Endothelial cell of umbilical vein (primary cell): ENCODE results near the gene NR1D1. TPM values are rescaled to one million over a fixed set of nuclear protein-coding genes. Genes with fewer than 3 reads are reported as not detected.

Source experiments
- BruUV-seq: library from RNA; stranded (reverse); fragments of 400-500 nt; replicated peaks from 2 replicates; lab custom pipeline; 2021; lab: Mats Ljungman, UMichigan
- CTCF ChIA-PET: fragments of 300-600, 350-600 bp; sonication (Branson Sonifier 250); formaldehyde crosslinking; loops from one replicate; lab custom pipeline; 2021; ENCODE audit warnings: antibody characterized with exemption, inconsistent platforms; lab: Charles Lee
- POLR2A ChIA-PET: fragments of 300-600, 350-600 bp; sonication (Branson Sonifier 250); formaldehyde crosslinking; loops from one replicate; lab custom pipeline; 2021; ENCODE audit warnings: antibody characterized with exemption, inconsistent platforms; lab: Charles Lee
- DNase-seq: peaks from one replicate; pipeline ENCODE4 v3.0.0-alpha.2; 2011; ENCODE audit warnings: low read depth, low spot score
- FAIRE-seq: peaks from 2 replicates; lab custom pipeline; 2011; peaks lifted over from hg19 to GRCh38; lab: Jason Lieb, UNC
- H2AFZ ChIP-seq: 2 replicates; pipeline ENCODE4 v1.6.0; 2012; ENCODE audit warnings: low read depth, low read length, control low read depth, inconsistent platforms
- H3K27ac ChIP-seq: 2 replicates; pipeline ENCODE4 v1.5.1; 2011; ENCODE audit warnings: low read depth, mild to moderate bottlenecking, control low read depth, low read length, moderate library complexity; ENCODE audit not compliant: insufficient read depth
- H3K27me3 ChIP-seq, 2 experiments: 2 replicates each; pipeline versions ENCODE4 v1.6.0 to v1.6.1; 2011; ENCODE audit warnings: low read length in 2 of 2, mixed read lengths in 1 of 2; ENCODE audit not compliant: control insufficient read depth in 2 of 2, insufficient read depth in 2 of 2
- H3K36me3 ChIP-seq, 2 experiments: 2 replicates in 1 of 2; 3 replicates in 1 of 2; pipeline ENCODE4 v1.5.1; 2011; ENCODE audit warnings: low read length in 2 of 2, mild to moderate bottlenecking in 1 of 2, moderate library complexity in 1 of 2; ENCODE audit not compliant: control insufficient read depth in 2 of 2, insufficient read depth in 2 of 2; ENCODE audit errors: extremely low read depth in 1 of 2
- H3K4me1 ChIP-seq: 3 replicates; pipeline ENCODE4 v1.5.1; 2011; ENCODE audit warnings: mild to moderate bottlenecking, low read length; ENCODE audit not compliant: control insufficient read depth, insufficient read depth; ENCODE audit errors: extremely low read depth
- H3K4me2 ChIP-seq: 2 replicates; pipeline ENCODE4 v1.6.1; 2011; ENCODE audit warnings: low read length, control low read depth, mixed read lengths; ENCODE audit not compliant: insufficient read depth
- H3K4me3 ChIP-seq, 3 experiments: fragments of 200-600 bp in 1 of 3; sonication (generic), shearing (Covaris generic) in 1 of 3; replicated peaks in 1 of 3; 2 replicates each; pipeline ENCODE4 v1.5.1; 2011 to 2016; ENCODE audit warnings: control low read depth in 3 of 3, low read length in 3 of 3, mild to moderate bottlenecking in 2 of 3, inconsistent platforms in 1 of 3, low read depth in 1 of 3, moderate library complexity in 1 of 3; ENCODE audit not compliant: insufficient read depth in 1 of 3
- H3K79me2 ChIP-seq: 2 replicates; pipeline ENCODE4 v1.6.0; 2012; ENCODE audit warnings: low read length, inconsistent platforms; ENCODE audit not compliant: control insufficient read depth, insufficient read depth
- H3K9ac ChIP-seq: replicated peaks from 2 replicates; pipeline ENCODE3; 2011; ENCODE audit warnings: low read length, control low read depth; ENCODE audit not compliant: insufficient read depth; ENCODE audit errors: extremely low read depth
- H3K9me1 ChIP-seq: replicated peaks from 3 replicates; pipeline ENCODE4 v1.6.0; 2011; ENCODE audit warnings: mild to moderate bottlenecking, low read length; ENCODE audit not compliant: control insufficient read depth, insufficient read depth; ENCODE audit errors: extremely low read depth
- H3K9me3 ChIP-seq: replicated peaks from 2 replicates; pipeline ENCODE4 v1.5.1; 2012; ENCODE audit warnings: low read length, inconsistent platforms; ENCODE audit not compliant: control insufficient read depth, insufficient read depth
- H4K20me1 ChIP-seq: replicated peaks from 2 replicates; pipeline ENCODE3; 2011; ENCODE audit warnings: mild to moderate bottlenecking, low read length; ENCODE audit not compliant: control insufficient read depth, insufficient read depth; ENCODE audit errors: extremely low read depth
- CTCF ChIP-seq, 2 donors: IDR thresholded peaks; 1 replicate in 1 of 2; 2 replicates in 1 of 2; pipeline ENCODE4 v1.5.1; 2011; ENCODE audit warnings: low read length in 2 of 2, mild to moderate bottlenecking in 2 of 2, moderate library complexity in 2 of 2, control low read depth in 1 of 2, inconsistent platforms in 1 of 2, low read depth in 1 of 2; ENCODE audit not compliant: insufficient read depth in 1 of 2; ENCODE audit errors: extremely low read depth in 1 of 2
- EZH2 ChIP-seq: IDR thresholded peaks from 2 replicates; pipeline ENCODE4 v1.6.1; 2012; ENCODE audit warnings: borderline replicate concordance, low read depth, mild to moderate bottlenecking, moderate library complexity, low read length, inconsistent platforms; ENCODE audit not compliant: severe bottlenecking
- FOS ChIP-seq: IDR thresholded peaks from 2 replicates; pipeline ENCODE4 v1.6.1; 2011; ENCODE audit warnings: mild to moderate bottlenecking, low read length, moderate library complexity, borderline replicate concordance; ENCODE audit not compliant: insufficient read depth
- GATA2 ChIP-seq: IDR thresholded peaks from 2 replicates; pipeline ENCODE4 v1.7.0; 2011; ENCODE audit warnings: low read depth, mild to moderate bottlenecking, moderate library complexity, mixed read lengths, low read length; ENCODE audit not compliant: insufficient read length, insufficient read depth
- JUN ChIP-seq: IDR thresholded peaks from 2 replicates; pipeline ENCODE4 v1.6.1; 2011; ENCODE audit warnings: borderline replicate concordance, low read depth; ENCODE audit not compliant: insufficient read length, insufficient read depth
- MAX ChIP-seq: IDR thresholded peaks from 2 replicates; pipeline ENCODE4 v1.6.1; 2011; ENCODE audit not compliant: insufficient read depth, insufficient read length
- MYC ChIP-seq: IDR thresholded peaks from one replicate; pipeline ENCODE4 v1.6.1; 2011; ENCODE audit warnings: mild to moderate bottlenecking, low read depth, low read length
- POLR2A ChIP-seq: IDR thresholded peaks from 2 replicates; pipeline ENCODE4 v1.6.1; 2012; ENCODE audit warnings: low read depth, mild to moderate bottlenecking, control low read depth, low read length
- POLR2AphosphoS5 ChIP-seq: IDR thresholded peaks from 2 replicates; pipeline ENCODE4 v1.6.1; 2012; ENCODE audit warnings: low read depth, mild to moderate bottlenecking, control low read depth, low read length, moderate library complexity; ENCODE audit not compliant: insufficient read depth
- dilution Hi-C: fragments of 300-500 bp; cut with MboI; formaldehyde crosslinking; loops from one replicate; pipeline ENCODE4 v1.15.0; 2019; ENCODE audit warnings: low sequenced_read_pairs; ENCODE audit not compliant: extremely low pct_ligation_motif_present
- intact Hi-C: fragments of 100-400 bp; cut with micrococcal nuclease; formaldehyde crosslinking; loops from one replicate; pipeline ENCODE4 v1.10.0; 2022
- polyA plus RNA-seq, 4 experiments: library from polyadenylated mRNA; depleted of rRNA in 3 of 4; stranded (reverse) in 3 of 4; unstranded in 1 of 4; fragments of >200 nt; gene quantifications; 2 replicates each; pipeline versions ENCODE4 v1.2.1 to v1.2.3, GENCODE V29; 2011 to 2012; ENCODE audit warnings: missing spikeins in 1 of 4
- total RNA-seq: library from RNA; stranded (reverse); gene quantifications from 2 replicates; pipeline ENCODE4 v1.2.3, GENCODE V29; 2021

The NR1D1 gene
- total and polyA plus RNA-seq, 2 donors (not counting 3 experiments of a cell fraction or from before 2014, with no cell fraction given) = 2.5 to 5.2 TPM

GRCh38 chr17:40087049-40087794 is 13.2 kb downstream of the NR1D1 start:
- TSS peak; percentile 5 for BruUV-seq
- no peak for FAIRE-seq

More at GRCh38 chr17:40087049-40087794, 13.2 kb downstream of the NR1D1 start:
- H3K4me3 ChIP-seq = no peak overlapping the region
- no peaks in the 10 kb centered on the region for H4K20me1 ChIP-seq
- no peak overlapping the region for H2AFZ ChIP-seq
- ChIA-PET POLR2A (interaction anchor here (1.0 kb wide), 1 partner anchor 49 kb away, joined by 4 read pairs; no protein-coding TSS in a partner anchor), CTCF (interaction anchor here (0.8 to 3.6 kb wide), 19 partner anchors 8 to 129 kb away, joined by 3 to 62 read pairs (median 9); partner anchors contain the start of genes CSF3, MED24, NR1D1 and THRA)
- no peaks in the 10 kb centered on the region for H3K9me1 ChIP-seq
- H3K27ac ChIP-seq = no peak overlapping the region
- no peaks in the 10 kb centered on the region for H3K9me3 ChIP-seq
- intact Hi-C loops = loop anchor here (2.0 kb wide), 1 partner anchor 24 kb away; the partner anchor contains the start of gene THRA
- TF ChIP-seq POLR2A (no peak), POLR2AphosphoS5 (no peak), EZH2 (no peak), GATA2 (no peak), MYC (no peak), CTCF (IDR thresholded peaks at IDR 0.05; ENCODE audit: extremely low read depth in 1 of 2, insufficient read depth in 1 of 2, low read depth in 1 of 2, low read length in 2 of 2) (no peak), JUN (no peak), MAX (no peak), FOS (no peak)
- H3K79me2 ChIP-seq = no peaks in the 10 kb centered on the region
- dilution Hi-C loops = no loop called here
- no peak for DNase-seq
- no peaks in the 10 kb centered on the region for H3K27me3 ChIP-seq
- peaks cover 0 to 37% of the 10 kb centered on the region in 2 experiments for H3K36me3 ChIP-seq
- H3K4me1 ChIP-seq = no peaks in the 10 kb centered on the region
- H3K9ac ChIP-seq = no peak overlapping the region
- no peak overlapping the region for H3K4me2 ChIP-seq
